Activated gamma-delta T cell (primary cell): ENCODE results near the gene UBFD1.
"Not testable (repeated sequence)": the region's sequence is repeated elsewhere in the genome, so short reads cannot be mapped to it uniquely, and the experiment has no call there.

ENCODE experiments used
- DNase-seq: peaks from one replicate; lab custom pipeline; 2025; lab: John Stamatoyannopoulos, UW

UBFD1 gene

GRCh38 chr16:23608194-23608593 is 50.7 kb downstream of the UBFD1 start:
- no peak for DNase-seq

DNA sequence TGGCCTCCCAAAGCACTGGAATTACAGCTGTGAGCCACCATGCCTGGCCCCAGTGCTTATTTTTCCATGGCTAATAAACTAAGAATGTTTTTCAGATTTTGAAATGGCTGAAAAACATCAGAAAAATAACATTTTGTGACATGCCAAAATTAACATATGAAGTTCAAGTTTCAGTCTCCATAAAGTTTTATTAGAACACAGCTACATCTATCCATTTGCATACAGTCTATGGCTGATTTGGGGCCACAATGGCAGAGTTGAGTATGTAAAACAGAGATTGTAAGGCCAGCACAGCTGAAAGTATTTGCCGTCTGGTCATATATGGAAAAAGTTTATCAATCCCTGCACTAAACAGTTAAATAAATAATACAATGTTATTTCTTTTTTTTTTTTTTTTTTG is 52.4 kb downstream of the UBFD1 start:
- no peak for DNase-seq

GRCh38 chr16:23610905-23611304 is 53.4 kb downstream of the UBFD1 start:
- not testable (repeated sequence) for DNase-seq

DNA sequence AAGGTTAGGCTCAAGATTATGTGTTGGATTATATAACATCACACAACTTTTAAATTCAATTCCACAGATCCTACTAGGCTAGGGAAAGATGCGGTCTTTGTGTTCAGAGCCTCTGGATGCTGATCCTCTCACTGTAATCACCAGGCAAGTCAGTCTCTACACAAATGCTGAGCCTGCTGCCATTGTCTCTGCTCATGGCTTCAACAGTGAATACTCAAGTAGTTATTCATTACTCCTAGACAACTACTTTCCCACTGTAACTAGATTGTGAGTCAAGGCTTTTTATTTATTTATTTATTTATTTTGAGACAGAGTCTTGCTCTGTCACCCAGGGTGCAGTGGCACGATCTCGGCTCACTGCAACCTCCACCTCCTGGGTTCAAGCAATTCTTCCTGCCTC is 54.4 kb downstream of the UBFD1 start:
- DNase-seq = no peak

DNA sequence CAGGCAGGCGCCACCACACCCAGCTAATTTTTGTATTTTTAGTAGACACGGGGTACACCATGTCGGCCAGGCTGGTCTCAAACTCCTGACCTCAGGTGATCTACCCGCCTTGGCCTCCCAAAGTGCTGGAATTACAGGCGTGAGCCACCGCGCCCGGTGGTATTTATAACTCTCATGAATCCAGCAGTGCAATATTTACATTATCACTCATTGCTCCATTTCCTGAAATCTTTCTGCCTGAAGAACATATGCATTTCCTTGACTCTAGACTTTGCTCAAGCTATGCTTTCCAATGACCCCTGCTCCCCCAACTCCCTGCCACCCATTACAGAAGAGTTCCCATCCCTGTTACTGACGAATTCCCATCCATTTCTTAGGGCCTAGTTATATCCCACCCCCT is 58.3 kb downstream of the UBFD1 start:
- no peak for DNase-seq
